ENCODE results near the gene TIMP2.

GRCh38 chr17:78883089-78883532, 42.1 kb downstream of the TIMP2 start:
- TF ChIP-seq CTCF (IDR thresholded peaks at IDR 0.05) (no peak), POLR2A (IDR thresholded peaks at IDR 0.05) (no peak)

Data from uterus (tissue), 2 donors.